ENCODE measurements around the gene CSRNP3. TPM values are rescaled to one million over a fixed set of nuclear protein-coding genes. Genes with fewer than 3 reads are reported as not detected.
"Not testable (repeated sequence)": the region's sequence is repeated elsewhere in the genome, so short reads cannot be mapped to it uniquely, and the experiment has no call there.

CSRNP3 gene
- total RNA-seq, 1 experiment from 2014 or later = 3.7 TPM

DNA sequence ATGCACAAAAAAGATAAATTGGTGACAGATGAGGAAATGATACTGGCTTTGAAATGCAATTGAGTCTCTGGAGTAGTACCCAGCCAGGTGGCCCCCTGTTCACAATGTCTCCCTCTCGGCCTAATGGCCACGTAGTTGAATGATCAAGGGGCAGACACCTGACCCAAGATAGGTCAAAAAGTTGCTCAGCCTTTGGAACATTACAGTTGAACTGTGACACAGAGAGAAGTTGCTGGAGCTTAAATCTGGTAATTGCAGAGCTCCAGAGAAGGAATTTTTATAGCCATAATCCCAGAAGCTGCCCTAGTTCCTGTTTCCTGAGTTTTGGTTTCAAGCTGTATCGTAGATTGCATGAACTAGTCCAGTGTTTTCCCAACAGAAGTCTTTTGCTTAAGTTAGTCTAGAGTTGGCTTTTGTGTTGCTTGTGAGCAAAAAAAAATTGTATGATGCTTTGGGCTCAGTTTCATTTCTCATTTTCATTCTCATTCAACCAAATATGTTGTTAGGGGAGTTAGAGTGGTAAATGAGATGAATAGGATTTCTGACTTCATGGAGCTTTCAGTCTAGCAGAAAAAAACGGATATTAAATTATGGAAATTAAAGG, 117.9 kb downstream of the CSRNP3 start:
- no peak for DNase-seq (ENCODE audit: low spot score)

DNA sequence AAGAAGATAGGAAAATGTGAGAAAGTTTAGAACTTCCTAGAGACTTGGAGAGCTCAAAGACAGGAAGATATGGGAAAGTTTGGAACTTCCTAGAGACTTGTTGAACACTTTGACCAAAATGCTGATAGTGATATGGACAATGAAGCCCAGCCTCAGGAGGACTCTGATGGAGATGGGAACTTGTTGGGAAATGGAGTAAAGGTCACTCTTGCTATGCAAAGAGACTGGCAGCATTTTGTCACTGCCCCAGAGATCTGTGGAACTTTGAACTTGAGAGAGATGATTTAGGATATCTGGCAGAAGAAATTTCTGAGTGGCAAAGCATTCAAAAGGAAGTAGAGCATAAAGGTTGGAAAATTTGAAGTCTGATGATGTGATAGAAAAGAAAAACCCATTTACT, 121.5 kb downstream of the CSRNP3 start:
- not testable (repeated sequence) for DNase-seq (ENCODE audit: low spot score)

DNA sequence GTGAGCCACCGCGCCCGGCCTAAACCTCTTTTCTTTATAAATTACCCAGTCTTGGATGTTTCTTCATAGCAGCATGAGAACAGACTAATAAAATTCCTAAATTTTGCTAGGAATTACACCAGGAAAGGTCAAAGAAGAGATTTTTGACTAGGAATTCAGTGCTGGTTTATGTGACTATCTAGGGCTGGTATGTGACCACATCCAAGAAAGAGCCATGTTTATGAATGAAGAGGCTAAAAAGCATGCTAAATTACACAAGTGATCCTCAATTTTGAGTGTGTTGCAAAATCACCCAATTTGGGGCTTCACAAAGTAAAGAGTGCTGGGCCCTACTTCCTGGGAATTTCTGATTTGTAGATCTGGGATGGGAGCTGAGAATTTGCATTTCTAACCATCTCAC, 123.6 kb downstream of the CSRNP3 start:
- no peak for DNase-seq (ENCODE audit: low spot score)

- no peak for DNase-seq (ENCODE audit: low spot score)
Observed at GRCh38 chr2:165594231-165594934, 124.9 kb downstream of the CSRNP3 start.

DNA sequence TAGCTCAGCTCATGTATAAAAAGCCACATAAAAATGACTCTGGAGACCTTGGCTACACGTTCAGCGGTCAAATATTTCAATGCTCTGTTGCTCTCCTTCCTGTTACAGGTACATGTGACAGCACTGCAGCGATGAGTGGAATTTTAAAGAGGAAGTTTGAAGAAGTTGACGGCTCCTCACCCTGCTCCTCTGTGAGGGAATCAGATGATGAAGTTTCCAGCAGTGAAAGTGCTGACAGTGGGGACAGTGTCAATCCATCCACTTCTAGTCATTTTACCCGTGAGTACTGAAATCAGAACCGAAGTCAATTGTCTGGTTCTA, 125.4 kb downstream of the CSRNP3 start:
- no peak for DNase-seq (ENCODE audit: low spot score)

DNA sequence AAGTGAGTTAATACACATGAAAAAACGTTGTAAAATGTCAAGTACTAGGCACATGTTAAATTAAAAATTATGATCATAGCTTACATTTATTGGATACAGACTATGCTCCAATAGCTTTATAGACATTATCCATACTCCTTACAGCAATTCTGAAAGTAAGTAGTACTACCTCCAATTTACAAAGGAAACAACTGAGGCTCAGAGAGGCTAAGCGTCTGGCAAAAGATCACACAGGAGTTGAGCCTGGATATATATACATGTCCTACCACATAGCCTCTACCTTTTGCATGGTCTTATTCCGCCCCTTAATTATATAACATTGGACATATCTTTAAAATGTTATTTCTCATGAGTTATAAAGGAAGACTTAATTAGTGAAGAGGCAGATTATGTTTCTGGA, 127.3 kb downstream of the CSRNP3 start:
- no peak for DNase-seq (ENCODE audit: low spot score)

DNA sequence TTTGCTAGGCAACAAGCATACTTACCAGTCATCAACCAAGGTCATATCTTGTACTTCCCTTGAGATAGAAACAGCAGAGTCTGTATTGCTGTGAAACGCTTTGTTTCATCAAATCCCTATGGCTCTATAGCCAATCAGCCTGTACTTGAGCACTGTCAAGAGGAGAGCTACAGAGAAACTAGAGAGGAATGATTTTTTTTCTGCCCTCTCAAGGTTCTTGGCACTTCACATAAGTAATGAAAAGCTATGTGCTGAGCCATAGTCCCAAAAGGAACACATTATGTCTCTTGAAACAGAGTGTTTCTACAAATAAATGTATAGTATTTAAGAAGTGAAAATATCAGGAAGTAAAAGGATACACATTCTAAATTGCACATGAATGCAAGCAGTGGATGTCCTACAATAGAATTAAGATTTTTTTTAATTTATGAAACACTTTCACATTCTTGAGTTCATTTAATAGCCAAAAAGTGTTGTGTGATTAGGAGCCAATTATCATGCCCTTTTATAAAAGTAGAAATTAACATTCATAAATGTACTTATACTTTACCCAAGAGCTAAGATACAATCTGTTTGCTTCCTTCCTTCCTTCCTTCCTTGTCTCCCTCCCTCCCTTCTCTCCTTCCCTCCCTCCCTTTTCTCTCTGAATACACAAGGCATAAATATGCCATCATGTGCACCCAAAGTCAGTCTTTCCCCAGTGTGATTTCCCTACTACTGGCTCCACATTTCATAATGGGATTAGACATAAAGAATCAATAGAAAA, 131.8 kb downstream of the CSRNP3 start:
- no peak for DNase-seq (ENCODE audit: low spot score)

GRCh38 chr2:165601928-165602521, 132.5 kb downstream of the CSRNP3 start:
- DNase-seq (ENCODE audit: low spot score) = peak; percentile 41

DNA sequence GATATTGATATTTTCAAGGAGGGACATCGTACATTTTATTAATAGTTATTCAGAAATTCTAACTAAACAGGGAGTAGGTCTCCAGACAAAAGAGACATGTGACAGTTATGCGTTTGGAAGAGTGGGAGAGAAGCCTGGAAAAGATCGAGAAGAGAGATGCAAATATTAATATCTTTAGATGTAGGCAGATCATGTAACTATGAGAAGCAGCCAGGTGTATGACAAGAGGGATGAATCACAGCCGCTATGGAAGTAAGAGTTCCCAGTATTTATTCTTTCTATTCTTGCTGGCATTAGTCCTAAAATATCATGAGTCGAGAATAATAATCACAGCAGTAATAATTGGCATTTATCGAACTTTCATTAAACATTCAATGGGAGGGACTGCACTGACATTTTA, 140.2 kb downstream of the CSRNP3 start:
- no peak for DNase-seq (ENCODE audit: low spot score)

- no peak for DNase-seq (ENCODE audit: low spot score)
Observed at GRCh38 chr2:165610591-165611029, 141.1 kb downstream of the CSRNP3 start.

GRCh38 chr2:165617741-165618481, 148.4 kb downstream of the CSRNP3 start:
- DNase-seq (ENCODE audit: low spot score) = no peak

GRCh38 chr2:165618806-165619205, 149.3 kb downstream of the CSRNP3 start:
- DNase-seq (ENCODE audit: low spot score) = no peak

DNA sequence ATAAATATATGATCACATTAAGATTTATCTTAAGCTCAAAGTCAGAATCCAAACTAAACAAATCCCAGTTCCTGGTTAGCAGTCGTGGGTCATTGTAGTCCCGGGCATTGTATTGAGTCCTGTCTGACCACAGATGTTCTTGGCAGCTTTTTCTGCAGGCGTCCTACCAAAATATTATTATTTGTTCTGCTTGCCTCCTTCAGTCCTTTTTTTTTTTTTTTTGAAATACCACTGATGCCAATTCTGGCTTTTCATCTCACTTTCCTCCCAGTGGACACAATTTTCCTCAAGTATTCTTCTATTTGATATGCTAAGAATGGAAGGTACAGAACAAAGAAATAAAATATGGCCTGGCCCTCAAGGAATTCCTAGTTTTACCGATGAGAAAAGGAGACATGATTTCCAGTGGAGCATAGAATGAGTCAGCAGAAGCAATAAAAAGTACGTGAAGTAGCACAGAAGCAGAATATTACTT, 151.6 kb downstream of the CSRNP3 start:
- DNase-seq (ENCODE audit: low spot score) = peak; percentile 61

DNA sequence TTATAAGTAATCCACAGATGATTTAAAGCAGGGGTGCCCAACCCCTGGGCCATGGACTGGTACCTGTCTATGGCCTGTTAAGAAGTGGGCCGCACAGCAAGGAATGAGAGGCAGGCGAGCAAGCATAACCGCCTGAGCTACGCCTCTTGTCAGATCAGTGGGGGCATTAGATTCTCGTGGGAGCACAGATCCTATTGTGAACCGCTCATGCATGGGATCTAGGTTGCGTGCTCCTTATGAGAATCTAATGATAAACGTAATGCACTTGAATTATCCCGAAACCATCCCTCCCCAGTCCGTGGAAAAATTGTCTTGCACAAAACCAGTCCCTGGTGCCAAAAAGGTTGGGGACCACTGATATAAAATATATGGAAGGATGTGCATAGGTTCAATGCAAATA, 153.7 kb downstream of the CSRNP3 start:
- DNase-seq (ENCODE audit: low spot score) = no peak

DNA sequence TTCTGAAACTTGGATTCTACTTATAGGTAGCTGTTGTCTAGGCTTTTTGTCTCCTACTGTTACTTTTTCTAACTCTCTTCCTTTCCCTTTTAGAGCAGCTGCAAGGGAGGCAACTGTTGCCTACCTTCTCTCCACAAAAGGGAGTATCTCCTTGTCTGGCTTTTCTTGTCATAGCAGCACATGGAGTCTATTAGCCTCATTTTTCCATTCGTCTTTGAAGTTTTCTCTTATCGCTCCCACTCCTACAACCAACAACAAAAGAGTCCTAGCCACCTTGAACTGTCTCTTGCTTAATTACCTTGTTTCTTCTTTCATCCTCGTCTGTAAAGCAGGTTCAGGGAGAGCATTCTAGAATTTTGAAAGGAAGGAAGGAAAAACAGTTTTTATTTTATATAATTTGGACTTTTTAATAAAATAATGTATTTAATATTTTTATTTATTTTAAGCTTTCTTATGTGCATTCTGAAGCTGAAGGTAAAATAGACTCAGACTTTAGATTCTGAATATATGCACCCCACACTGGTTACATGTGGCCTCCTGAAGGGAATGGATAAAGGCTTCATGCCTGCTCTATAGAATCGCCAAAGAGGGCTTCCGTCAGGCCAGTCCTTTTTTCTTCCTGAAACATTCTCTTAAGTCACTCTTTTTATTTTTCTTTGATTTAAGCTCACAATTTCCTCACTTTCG, 154.4 kb downstream of the CSRNP3 start:
- DNase-seq (ENCODE audit: low spot score) = no peak

GRCh38 chr2:165624470-165624800, 154.9 kb downstream of the CSRNP3 start:
- no peak for DNase-seq (ENCODE audit: low spot score)

GRCh38 chr2:165627470-165627869, 158.0 kb downstream of the CSRNP3 start:
- DNase-seq (ENCODE audit: low spot score) = peak; percentile 77

GRCh38 chr2:165629776-165630175, 160.3 kb downstream of the CSRNP3 start:
- DNase-seq (ENCODE audit: low spot score) = no peak

DNA sequence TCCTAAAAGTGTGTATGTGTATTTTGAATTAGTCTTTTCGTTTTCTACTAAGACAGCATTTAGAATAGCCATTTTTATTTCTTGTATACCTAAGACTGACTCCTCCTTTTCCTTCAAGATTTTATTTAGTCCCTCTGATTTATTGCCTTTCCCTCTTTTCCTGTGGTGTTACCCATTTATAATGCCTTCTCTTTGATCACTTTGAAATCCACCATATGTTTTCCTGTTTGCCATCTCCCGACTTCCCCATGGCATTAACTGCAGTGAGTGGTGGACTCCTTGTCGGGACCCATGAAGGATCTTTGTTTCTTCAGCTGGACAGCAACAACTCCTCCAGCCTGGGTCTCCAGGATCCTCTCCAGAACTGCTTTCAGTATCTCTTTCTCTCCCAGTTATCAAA, 160.7 kb downstream of the CSRNP3 start:
- no peak for DNase-seq (ENCODE audit: low spot score)

DNA sequence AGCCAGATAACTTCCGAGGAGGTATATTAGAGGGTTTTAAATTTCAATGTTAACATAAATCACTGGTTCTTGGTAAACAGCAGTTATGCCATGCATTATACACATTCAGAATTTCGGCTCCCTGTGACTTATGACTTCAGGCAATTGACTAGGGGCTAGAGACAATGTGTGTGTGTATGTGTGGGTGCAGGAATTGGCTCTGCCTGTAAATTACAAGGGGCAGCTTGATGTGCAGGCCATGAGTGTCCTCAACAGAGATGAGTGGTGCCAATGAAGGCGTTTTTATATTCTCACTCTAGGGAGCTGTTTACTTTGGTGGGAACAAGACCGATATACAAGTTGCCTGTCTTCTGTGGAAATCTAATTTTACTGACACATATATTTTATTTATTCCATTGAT, 161.6 kb downstream of the CSRNP3 start:
- DNase-seq (ENCODE audit: low spot score) = no peak

DNA sequence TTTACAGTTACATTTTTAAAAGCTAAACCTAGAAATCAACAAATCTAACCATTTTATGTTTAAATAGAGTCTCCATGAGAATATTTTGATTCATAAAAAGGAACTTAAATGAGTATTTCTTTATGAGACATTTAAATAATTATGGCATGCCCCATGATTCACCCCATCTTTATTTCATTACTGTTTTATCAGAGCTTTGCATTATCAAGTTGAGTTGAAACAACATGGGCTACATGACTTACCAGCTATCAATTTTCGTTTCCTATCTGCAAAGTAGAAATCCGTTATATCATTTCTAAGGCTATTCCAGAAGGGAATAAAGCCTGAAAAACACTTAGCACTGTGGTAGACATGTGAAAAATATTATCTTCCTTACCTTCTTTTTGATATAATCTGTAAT, 163.1 kb downstream of the CSRNP3 start:
- DNase-seq (ENCODE audit: low spot score) = no peak
